ENCODE measurements around the gene NARS2.

- TF ChIP-seq CTCF (IDR thresholded peaks at IDR 0.05 in 2 of 3, conservative IDR thresholded peaks at IDR 0.05 in 1 of 3; ENCODE audit: control insufficient read depth in 2 of 3, extremely low read depth in 1 of 3, insufficient read depth in 1 of 3, low read depth in 3 of 3, low read length in 3 of 3) (no peak), CEBPB (IDR thresholded peaks at IDR 0.05; ENCODE audit: borderline replicate concordance in 1 of 2, low read depth in 2 of 2, low read length in 2 of 2) (no peak), JUNB (IDR thresholded peaks at IDR 0.05) (no peak), TBL1XR1 (IDR thresholded peaks at IDR 0.05; ENCODE audit: low read depth, low read length) (no peak), ZNF384 (IDR thresholded peaks at IDR 0.05; ENCODE audit: borderline replicate concordance, low read depth, low read length) (no peak), NFIC (IDR thresholded peaks at IDR 0.05; ENCODE audit: low read depth, low read length) (no peak), REST (IDR thresholded peaks at IDR 0.05; ENCODE audit: low read depth, low read length) (no peak), POLR2AphosphoS5 (IDR thresholded peaks at IDR 0.05; ENCODE audit: low read length) (no peak), BCL11A (IDR thresholded peaks at IDR 0.05; ENCODE audit: low read depth, low read length) (no peak), FOS (IDR thresholded peaks at IDR 0.05; ENCODE audit: borderline replicate concordance, extremely low read depth, insufficient read length) (no peak)
These were observed 48.0 kb upstream of the NARS2 start for GRCh38 chr11:78622666-78623065.
